Breast epithelium (tissue), 4 donors: ENCODE data around the gene C1QTNF2. TPM values are rescaled to one million over a fixed set of nuclear protein-coding genes. Genes with fewer than 3 reads are reported as not detected.
A peak's percentile ranks its signal among the peaks of the same experiment; 100 is the strongest.

Experiments
- DNase-seq, 2 donors: peaks; one replicate each; pipeline ENCODE4 v3.0.0-alpha.2; 2019; ENCODE audit warnings: low spot score in 2 of 2
- H3K27ac ChIP-seq, 2 donors: fragments of 200-600 bp; sonication (generic) in 1 of 2; one replicate each; pipeline ENCODE4 v1.5.1; 2016 to 2019; ENCODE audit warnings: mild to moderate bottlenecking in 1 of 2
- H3K27me3 ChIP-seq, 2 donors: fragments of 200-600 bp; sonication (generic) in 1 of 2; one replicate each; pipeline versions ENCODE4 v1.5.1 to v1.6.0; 2017 to 2019; ENCODE audit warnings: control low read depth in 1 of 2, mild to moderate bottlenecking in 1 of 2
- H3K36me3 ChIP-seq: fragments of 200-600 bp; one replicate; pipeline ENCODE4 v1.5.1; 2019
- H3K4me1 ChIP-seq, 2 donors: fragments of 200-600 bp; sonication (generic); one replicate each; pipeline ENCODE4 v1.5.1; 2016 to 2019; ENCODE audit warnings: control low read depth in 1 of 2
- H3K4me3 ChIP-seq, 3 donors: fragments of 200-600 bp; sonication (generic); 1 replicate in 2 of 3; 2 replicates in 1 of 3; pipeline ENCODE4 v1.5.1; 2016 to 2019; ENCODE audit warnings: mild to moderate bottlenecking in 3 of 3, moderate library complexity in 2 of 3
- H3K9me3 ChIP-seq, 2 donors: fragments of 200-600 bp; sonication (generic) in 1 of 2; one replicate each; pipeline ENCODE4 v1.5.1; 2016 to 2019; ENCODE audit warnings: control low read depth in 1 of 2
- POLR2A ChIP-seq: fragments of 450-650 bp; IDR thresholded peaks from one replicate; pipeline ENCODE4 v1.6.1; 2016; ENCODE audit warnings: antibody characterized with exemption, mild to moderate bottlenecking, moderate library complexity
- POLR2AphosphoS5 ChIP-seq, 3 donors: sonication (generic); formaldehyde crosslinking; IDR thresholded peaks; one replicate each; pipeline ENCODE4 v1.6.1; 2017; ENCODE audit warnings: antibody characterized with exemption in 3 of 3
- intact Hi-C: fragments of 100-400 bp; cut with DNase I; formaldehyde crosslinking; loops from one replicate; pipeline ENCODE4 v1.15.1; 2023; ENCODE audit warnings: low total_unique reads
- total RNA-seq, 3 donors: library from RNA; depleted of rRNA; stranded (reverse); fragments of >200 nt; gene quantifications; one replicate each; pipeline ENCODE4 v1.1.0, GENCODE V29; 2016
- TF ChIP-seq, protein P1 (sequence below), 3 donors: fragments of 450-650 bp; IDR thresholded peaks; one replicate each; pipeline ENCODE4 v1.5.1; 2016 to 2017; ENCODE audit warnings: antibody characterized with exemption in 3 of 3, mild to moderate bottlenecking in 3 of 3, moderate library complexity in 3 of 3

The C1QTNF2 gene
- total RNA-seq, 3 donors from 2014 or later, result under 0.01 to 0.48 (median 0.44) TPM

DNA sequence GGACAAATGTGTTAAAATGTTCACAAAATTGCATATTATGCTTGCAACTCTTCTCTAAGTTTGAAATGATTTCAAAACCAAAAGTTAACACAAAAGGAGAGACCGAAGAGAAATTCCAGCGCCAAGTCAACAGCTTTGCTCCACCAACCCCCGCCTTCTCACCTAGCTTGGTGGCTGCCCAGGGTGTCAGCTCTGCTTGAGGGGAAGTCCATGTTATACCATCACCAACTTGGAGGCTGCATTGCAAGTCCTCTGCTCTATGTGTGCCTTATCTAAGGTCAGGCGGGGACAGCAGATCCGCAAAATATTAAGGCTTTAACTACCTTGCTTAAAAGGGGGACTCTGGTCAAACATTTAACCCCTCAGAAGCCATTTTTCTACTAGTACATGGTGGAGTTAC is 72.7 kb downstream of the C1QTNF2 start:
- Histone ChIP-seq H3K27me3 (no peaks in the 10 kb centered on the region), H3K27ac (no peak overlapping the region), H3K36me3 (no peaks in the 10 kb centered on the region), H3K9me3 (no peaks in the 10 kb centered on the region), H3K4me3 (no peak overlapping the region), H3K4me1 (no peaks in the 10 kb centered on the region)
- TF ChIP-seq, protein P1, sequence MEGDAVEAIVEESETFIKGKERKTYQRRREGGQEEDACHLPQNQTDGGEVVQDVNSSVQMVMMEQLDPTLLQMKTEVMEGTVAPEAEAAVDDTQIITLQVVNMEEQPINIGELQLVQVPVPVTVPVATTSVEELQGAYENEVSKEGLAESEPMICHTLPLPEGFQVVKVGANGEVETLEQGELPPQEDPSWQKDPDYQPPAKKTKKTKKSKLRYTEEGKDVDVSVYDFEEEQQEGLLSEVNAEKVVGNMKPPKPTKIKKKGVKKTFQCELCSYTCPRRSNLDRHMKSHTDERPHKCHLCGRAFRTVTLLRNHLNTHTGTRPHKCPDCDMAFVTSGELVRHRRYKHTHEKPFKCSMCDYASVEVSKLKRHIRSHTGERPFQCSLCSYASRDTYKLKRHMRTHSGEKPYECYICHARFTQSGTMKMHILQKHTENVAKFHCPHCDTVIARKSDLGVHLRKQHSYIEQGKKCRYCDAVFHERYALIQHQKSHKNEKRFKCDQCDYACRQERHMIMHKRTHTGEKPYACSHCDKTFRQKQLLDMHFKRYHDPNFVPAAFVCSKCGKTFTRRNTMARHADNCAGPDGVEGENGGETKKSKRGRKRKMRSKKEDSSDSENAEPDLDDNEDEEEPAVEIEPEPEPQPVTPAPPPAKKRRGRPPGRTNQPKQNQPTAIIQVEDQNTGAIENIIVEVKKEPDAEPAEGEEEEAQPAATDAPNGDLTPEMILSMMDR (IDR thresholded peaks at IDR 0.05), result no peak
- TF ChIP-seq POLR2A, result no peak
- no peak for TF ChIP-seq POLR2AphosphoS5 (IDR thresholded peaks at IDR 0.05)
- DNase-seq, result peak in 1 of 2 donors; percentile 2
- intact Hi-C loops, result no loop called here

Other genes starting within 250 kb of the C1QTNF2 start
- gene FABP6, start 141.1 kb downstream of the C1QTNF2 start, total RNA-seq, result not detected
- 1 to 10 TPM in 2 of 3 donors, under 1 TPM in 1; 0.32 to 4.2 (median 3.6) TPM for gene CCNJL, start 58.1 kb downstream of the C1QTNF2 start, total RNA-seq
- gene FAM200C, start 29.4 kb upstream of the C1QTNF2 start, total RNA-seq, result 1 to 10 TPM; 2.7 to 5.6 (median 5.6) TPM
- 10 to 100 TPM; 77.0 to 88.3 (median 86.3) TPM for gene SLU7, start 48.5 kb upstream of the C1QTNF2 start, total RNA-seq
- gene PTTG1, start 51.2 kb upstream of the C1QTNF2 start, total RNA-seq, result 10 to 100 TPM; 12.5 to 17.7 (median 13.8) TPM